Liver (tissue), 9 donors: ENCODE results near the gene BBIP1. TPM values are rescaled to one million over a fixed set of nuclear protein-coding genes. Genes with fewer than 3 reads are reported as not detected.

ENCODE experiments used
- DNase-seq: peaks from one replicate; pipeline ENCODE4 v3.0.0-alpha.2; 2017; ENCODE audit warnings: low spot score
- H3K27ac ChIP-seq, 2 donors: one replicate each; pipeline ENCODE4 v1.7.0; 2013; ENCODE audit warnings: inconsistent platforms in 2 of 2, low read length in 2 of 2, control low read depth in 1 of 2, low read depth in 1 of 2, mild to moderate bottlenecking in 1 of 2
- H3K27me3 ChIP-seq, 4 donors: one replicate each; pipeline versions ENCODE4 v1.6.1 to v1.7.0; 2013; ENCODE audit warnings: low read length in 3 of 4, inconsistent platforms in 1 of 4, mild to moderate bottlenecking in 1 of 4, moderate library complexity in 1 of 4; ENCODE audit not compliant: control insufficient read depth in 4 of 4, insufficient read depth in 4 of 4
- H3K36me3 ChIP-seq, 4 donors: one replicate each; pipeline versions ENCODE4 v1.6.1 to v1.7.0; 2013; ENCODE audit warnings: low read length in 3 of 4, mild to moderate bottlenecking in 3 of 4, low read depth in 1 of 4, moderate library complexity in 1 of 4; ENCODE audit not compliant: control insufficient read depth in 4 of 4, insufficient read depth in 3 of 4
- H3K4me1 ChIP-seq, 4 donors: one replicate each; pipeline versions ENCODE4 v1.6.1 to v1.7.0; 2013; ENCODE audit warnings: low read length in 3 of 4, mild to moderate bottlenecking in 3 of 4, moderate library complexity in 1 of 4; ENCODE audit not compliant: control insufficient read depth in 4 of 4, insufficient read depth in 4 of 4
- H3K4me3 ChIP-seq, 3 donors: one replicate each; pipeline versions ENCODE4 v1.6.1 to v1.7.0; 2013; ENCODE audit warnings: low read length in 3 of 3, control low read depth in 1 of 3, low read depth in 1 of 3, mild to moderate bottlenecking in 1 of 3
- H3K9ac ChIP-seq, 2 donors: one replicate each; pipeline ENCODE4 v1.7.0; 2013; ENCODE audit warnings: low read length in 2 of 2, mild to moderate bottlenecking in 2 of 2, moderate library complexity in 2 of 2, control low read depth in 1 of 2, low read depth in 1 of 2
- H3K9me3 ChIP-seq, 4 donors: one replicate each; pipeline versions ENCODE4 v1.6.1 to v1.7.0; 2013; ENCODE audit warnings: low read length in 3 of 4; ENCODE audit not compliant: control insufficient read depth in 4 of 4
- EGR1 ChIP-seq, 2 donors: IDR thresholded peaks; 2 replicates each; pipeline ENCODE4 v1.6.1; 2016 to 2018; ENCODE audit warnings: antibody characterized with exemption in 2 of 2, low read depth in 2 of 2
- FOXA1 ChIP-seq: IDR thresholded peaks from 2 replicates; pipeline ENCODE4 v1.6.1; 2016; ENCODE audit warnings: antibody characterized with exemption
- FOXA2 ChIP-seq: IDR thresholded peaks from 2 replicates; pipeline ENCODE4 v1.6.1; 2016; ENCODE audit warnings: antibody characterized with exemption
- GABPA ChIP-seq, 2 donors: IDR thresholded peaks in 1 of 2; conservative IDR thresholded peaks in 1 of 2; 2 replicates each; pipeline ENCODE4 v1.6.1; 2016; ENCODE audit warnings: antibody characterized with exemption in 2 of 2, mild to moderate bottlenecking in 1 of 2, moderate library complexity in 1 of 2
- HNF4G ChIP-seq: IDR thresholded peaks from 2 replicates; pipeline ENCODE4 v1.6.1; 2016; ENCODE audit warnings: antibody characterized with exemption
- JUND ChIP-seq, 2 donors: IDR thresholded peaks; 2 replicates each; pipeline ENCODE4 v1.6.1; 2016; ENCODE audit warnings: antibody characterized with exemption in 2 of 2
- RAD21 ChIP-seq, 2 donors: IDR thresholded peaks; 2 replicates each; pipeline ENCODE4 v1.6.1; 2016; ENCODE audit warnings: antibody characterized with exemption in 2 of 2, mild to moderate bottlenecking in 2 of 2
- RXRA ChIP-seq, 2 donors: IDR thresholded peaks; 2 replicates each; pipeline ENCODE4 v1.6.1; 2017 to 2018; ENCODE audit warnings: antibody characterized with exemption in 2 of 2, mild to moderate bottlenecking in 1 of 2
- SP1 ChIP-seq: IDR thresholded peaks from 2 replicates; pipeline ENCODE4 v1.6.1; 2018; ENCODE audit warnings: antibody characterized with exemption, mild to moderate bottlenecking
- TAF1 ChIP-seq: conservative IDR thresholded peaks from 2 replicates; pipeline ENCODE4 v1.6.1; 2016; ENCODE audit warnings: antibody characterized with exemption, mild to moderate bottlenecking
- YY1 ChIP-seq: IDR thresholded peaks from 2 replicates; pipeline ENCODE4 v1.6.1; 2016; ENCODE audit warnings: antibody characterized with exemption, mild to moderate bottlenecking
- WGBS: extraction: QIAGEN DNeasy Blood & Tissue Kit; methylation state at CpG from one replicate; pipeline ENCODE4 v1.1.7; 2013; 5-methylcytosine and 5-hydroxymethylcytosine counted together
- polyA plus RNA-seq, 2 donors: library from polyadenylated mRNA; stranded (reverse) in 1 of 2; unstranded in 1 of 2; fragments of 200-250 nt in 1 of 2; fragments of >200 nt in 1 of 2; fragmentation: Nextera tagmentation in 1 of 2; extraction: Ambion mirVana in 1 of 2; gene quantifications; one replicate each; pipeline versions ENCODE4 v1.2.1 to v1.2.3, GENCODE V29; 2013 to 2015
- total RNA-seq, 2 donors: library from RNA; depleted of rRNA; stranded (reverse); fragments of >200 nt; gene quantifications; one replicate each; pipeline ENCODE4 v1.2.3, GENCODE V29; 2014
- TF ChIP-seq, protein P1 (sequence below): IDR thresholded peaks from 2 replicates; pipeline ENCODE4 v1.6.1; 2016; ENCODE audit warnings: antibody characterized with exemption, mild to moderate bottlenecking
- TF ChIP-seq, protein P2 (sequence below): IDR thresholded peaks from 2 replicates; pipeline ENCODE4 v1.6.1; 2016; ENCODE audit warnings: antibody characterized with exemption
- TF ChIP-seq, protein P3 (sequence below): IDR thresholded peaks from 2 replicates; pipeline ENCODE4 v1.6.1; 2016; ENCODE audit warnings: antibody characterized with exemption
- TF ChIP-seq, protein P4 (sequence below): fragments of 150-350 bp; IDR thresholded peaks from 2 replicates; pipeline ENCODE4 v1.5.1; 2017; ENCODE audit warnings: improper control_type of control experiment, low read depth, low read length; ENCODE audit not compliant: missing input control
- donor health status: healthy.
- donor health status: healthy.
- donor health status: healthy.
- donor health status: healthy.
- donor health status: healthy.

The BBIP1 gene
- total and polyA plus RNA-seq, 4 donors, result 10.4 to 15.8 (median 11.1) TPM

DNA sequence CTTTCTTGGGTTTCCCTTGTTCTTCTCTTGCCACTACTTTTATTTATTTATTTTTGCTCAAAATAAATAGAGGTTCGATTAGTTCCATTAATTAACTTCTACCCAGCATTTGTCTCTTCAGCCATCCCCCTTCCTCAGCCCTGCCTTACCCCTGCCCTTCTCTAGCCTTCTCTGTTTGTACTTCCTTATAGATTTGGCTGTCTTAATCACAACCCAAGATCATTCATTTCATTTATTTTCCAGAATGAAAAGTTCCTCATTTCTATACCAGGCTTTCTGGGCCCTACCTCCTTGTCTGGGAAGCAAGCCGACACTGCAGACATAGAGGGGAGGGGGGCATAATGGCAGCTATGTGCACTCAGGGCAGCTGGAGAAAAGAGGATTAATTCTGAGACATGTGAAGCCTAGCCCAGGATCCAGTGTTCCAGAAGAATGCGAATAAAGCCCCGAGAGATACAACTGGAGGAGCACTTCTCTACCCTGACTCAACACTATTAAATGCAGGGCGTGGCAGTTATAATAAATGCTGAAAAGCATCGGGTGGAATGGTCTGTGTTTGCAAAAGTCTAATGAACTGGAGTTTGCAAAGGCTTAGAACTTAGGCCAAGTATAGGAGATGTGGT is 53.7 kb downstream of the BBIP1 start:
- TF ChIP-seq FOXA1 (no peak), YY1 (no peak), HNF4G (no peak), GABPA (IDR thresholded peaks at IDR 0.05 in 1 of 2, conservative IDR thresholded peaks at IDR 0.05 in 1 of 2) (no peak), SP1 (no peak), RAD21 (IDR thresholded peaks at IDR 0.05) (no peak), EGR1 (IDR thresholded peaks at IDR 0.05; ENCODE audit: low read depth in 2 of 2) (no peak), FOXA2 (no peak)
- TF ChIP-seq, protein P1, sequence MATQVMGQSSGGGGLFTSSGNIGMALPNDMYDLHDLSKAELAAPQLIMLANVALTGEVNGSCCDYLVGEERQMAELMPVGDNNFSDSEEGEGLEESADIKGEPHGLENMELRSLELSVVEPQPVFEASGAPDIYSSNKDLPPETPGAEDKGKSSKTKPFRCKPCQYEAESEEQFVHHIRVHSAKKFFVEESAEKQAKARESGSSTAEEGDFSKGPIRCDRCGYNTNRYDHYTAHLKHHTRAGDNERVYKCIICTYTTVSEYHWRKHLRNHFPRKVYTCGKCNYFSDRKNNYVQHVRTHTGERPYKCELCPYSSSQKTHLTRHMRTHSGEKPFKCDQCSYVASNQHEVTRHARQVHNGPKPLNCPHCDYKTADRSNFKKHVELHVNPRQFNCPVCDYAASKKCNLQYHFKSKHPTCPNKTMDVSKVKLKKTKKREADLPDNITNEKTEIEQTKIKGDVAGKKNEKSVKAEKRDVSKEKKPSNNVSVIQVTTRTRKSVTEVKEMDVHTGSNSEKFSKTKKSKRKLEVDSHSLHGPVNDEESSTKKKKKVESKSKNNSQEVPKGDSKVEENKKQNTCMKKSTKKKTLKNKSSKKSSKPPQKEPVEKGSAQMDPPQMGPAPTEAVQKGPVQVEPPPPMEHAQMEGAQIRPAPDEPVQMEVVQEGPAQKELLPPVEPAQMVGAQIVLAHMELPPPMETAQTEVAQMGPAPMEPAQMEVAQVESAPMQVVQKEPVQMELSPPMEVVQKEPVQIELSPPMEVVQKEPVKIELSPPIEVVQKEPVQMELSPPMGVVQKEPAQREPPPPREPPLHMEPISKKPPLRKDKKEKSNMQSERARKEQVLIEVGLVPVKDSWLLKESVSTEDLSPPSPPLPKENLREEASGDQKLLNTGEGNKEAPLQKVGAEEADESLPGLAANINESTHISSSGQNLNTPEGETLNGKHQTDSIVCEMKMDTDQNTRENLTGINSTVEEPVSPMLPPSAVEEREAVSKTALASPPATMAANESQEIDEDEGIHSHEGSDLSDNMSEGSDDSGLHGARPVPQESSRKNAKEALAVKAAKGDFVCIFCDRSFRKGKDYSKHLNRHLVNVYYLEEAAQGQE, result no peak
- TF ChIP-seq, protein P2, sequence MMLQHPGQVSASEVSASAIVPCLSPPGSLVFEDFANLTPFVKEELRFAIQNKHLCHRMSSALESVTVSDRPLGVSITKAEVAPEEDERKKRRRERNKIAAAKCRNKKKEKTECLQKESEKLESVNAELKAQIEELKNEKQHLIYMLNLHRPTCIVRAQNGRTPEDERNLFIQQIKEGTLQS, result no peak
- no peaks in the 10 kb centered on the region for H3K36me3 ChIP-seq
- H3K27ac ChIP-seq, result peak overlapping the region; percentile 75 to 83
- H3K27me3 ChIP-seq, result no peaks in the 10 kb centered on the region
- 66% methylated on average over 6 of the region's 6 CpGs for WGBS
- no peak for DNase-seq
- peaks cover 0 to 15% (median 2%) of the 10 kb centered on the region in 4 donors for H3K4me1 ChIP-seq
- no peak overlapping the region for H3K4me3 ChIP-seq
- no peaks in the 10 kb centered on the region for H3K9me3 ChIP-seq
- peak overlapping the region in 1 of 2 donors; percentile 92 for H3K9ac ChIP-seq

DNA sequence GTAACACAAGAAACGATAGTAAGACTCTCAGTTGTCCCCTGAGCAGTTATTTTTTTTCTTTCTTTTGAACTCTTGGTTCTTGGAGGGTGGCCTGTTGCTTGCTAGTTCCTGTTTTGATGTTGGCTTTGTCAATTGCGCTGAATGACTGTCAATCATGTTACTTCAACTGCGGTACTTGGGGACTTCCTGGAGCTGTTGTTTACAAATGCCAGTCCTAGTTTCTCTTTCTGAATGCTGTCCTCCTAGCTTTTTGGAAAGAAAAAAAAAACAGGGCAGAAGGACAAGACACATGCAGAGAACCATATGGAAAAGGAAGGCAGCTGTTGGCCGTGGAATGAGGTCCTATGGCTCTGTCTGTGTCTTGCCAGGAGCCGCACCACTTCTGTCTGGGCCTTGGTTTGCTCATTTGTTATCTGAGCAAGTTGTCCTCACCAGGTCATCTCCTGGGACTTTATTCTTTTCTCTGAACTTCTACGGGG is 54.3 kb downstream of the BBIP1 start:
- Histone ChIP-seq H3K4me1 (peaks cover 0 to 21% (median 6%) of the 10 kb centered on the region in 4 donors), H3K27me3 (no peaks in the 10 kb centered on the region), H3K27ac (peak overlapping the region; percentile 75 to 83), H3K9ac (peak overlapping the region in 1 of 2 donors; percentile 92), H3K9me3 (no peaks in the 10 kb centered on the region), H3K4me3 (no peak overlapping the region), H3K36me3 (no peaks in the 10 kb centered on the region)
- no peak for DNase-seq
- TF ChIP-seq, protein P3, sequence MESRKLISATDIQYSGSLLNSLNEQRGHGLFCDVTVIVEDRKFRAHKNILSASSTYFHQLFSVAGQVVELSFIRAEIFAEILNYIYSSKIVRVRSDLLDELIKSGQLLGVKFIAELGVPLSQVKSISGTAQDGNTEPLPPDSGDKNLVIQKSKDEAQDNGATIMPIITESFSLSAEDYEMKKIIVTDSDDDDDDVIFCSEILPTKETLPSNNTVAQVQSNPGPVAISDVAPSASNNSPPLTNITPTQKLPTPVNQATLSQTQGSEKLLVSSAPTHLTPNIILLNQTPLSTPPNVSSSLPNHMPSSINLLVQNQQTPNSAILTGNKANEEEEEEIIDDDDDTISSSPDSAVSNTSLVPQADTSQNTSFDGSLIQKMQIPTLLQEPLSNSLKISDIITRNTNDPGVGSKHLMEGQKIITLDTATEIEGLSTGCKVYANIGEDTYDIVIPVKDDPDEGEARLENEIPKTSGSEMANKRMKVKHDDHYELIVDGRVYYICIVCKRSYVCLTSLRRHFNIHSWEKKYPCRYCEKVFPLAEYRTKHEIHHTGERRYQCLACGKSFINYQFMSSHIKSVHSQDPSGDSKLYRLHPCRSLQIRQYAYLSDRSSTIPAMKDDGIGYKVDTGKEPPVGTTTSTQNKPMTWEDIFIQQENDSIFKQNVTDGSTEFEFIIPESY, result peak; percentile 16
- TF ChIP-seq SP1, result peak; percentile 68
- TF ChIP-seq YY1, result peak; percentile 16
- no peak for TF ChIP-seq FOXA2
- TF ChIP-seq RAD21 (IDR thresholded peaks at IDR 0.05), result peak in 1 of 2 donors; percentile 6
- 43% methylated on average over 6 of the region's 6 CpGs for WGBS

DNA sequence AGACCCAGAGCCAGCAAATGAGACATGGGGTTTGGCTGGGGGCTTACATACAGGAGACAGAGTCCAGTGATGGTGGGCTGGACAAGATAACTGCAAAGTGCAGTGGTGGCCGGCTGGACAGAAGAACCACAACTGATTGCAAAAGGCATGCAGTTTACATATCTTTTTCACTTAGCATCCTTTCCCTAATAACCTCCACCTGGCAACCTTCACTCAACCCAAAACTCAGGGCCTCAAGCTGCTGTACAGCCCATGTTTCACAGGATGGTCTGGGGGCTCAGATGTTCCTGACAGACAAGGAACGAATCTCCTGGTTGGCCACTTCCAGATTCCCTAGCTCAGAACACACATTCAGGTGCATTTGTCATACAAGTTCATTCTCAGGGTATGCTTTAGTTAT is 55.0 kb downstream of the BBIP1 start:
- no peak for DNase-seq
- WGBS, result 97% methylated on average over 2 of the region's 2 CpGs
- Histone ChIP-seq H3K9ac (no peak overlapping the region), H3K9me3 (no peaks in the 10 kb centered on the region), H3K4me3 (no peak overlapping the region), H3K4me1 (peaks cover 0 to 28% (median 11%) of the 10 kb centered on the region in 4 donors), H3K27ac (peak overlapping the region; percentile 75 to 83), H3K36me3 (no peaks in the 10 kb centered on the region), H3K27me3 (no peaks in the 10 kb centered on the region)
- TF ChIP-seq, protein P1, result no peak
- TF ChIP-seq RXRA (IDR thresholded peaks at IDR 0.05) (no peak), JUND (IDR thresholded peaks at IDR 0.05) (no peak), SP1 (no peak), RAD21 (IDR thresholded peaks at IDR 0.05) (no peak), EGR1 (IDR thresholded peaks at IDR 0.05; ENCODE audit: low read depth in 2 of 2) (no peak), HNF4G (no peak), TAF1 (no peak)
- TF ChIP-seq, protein P4, sequence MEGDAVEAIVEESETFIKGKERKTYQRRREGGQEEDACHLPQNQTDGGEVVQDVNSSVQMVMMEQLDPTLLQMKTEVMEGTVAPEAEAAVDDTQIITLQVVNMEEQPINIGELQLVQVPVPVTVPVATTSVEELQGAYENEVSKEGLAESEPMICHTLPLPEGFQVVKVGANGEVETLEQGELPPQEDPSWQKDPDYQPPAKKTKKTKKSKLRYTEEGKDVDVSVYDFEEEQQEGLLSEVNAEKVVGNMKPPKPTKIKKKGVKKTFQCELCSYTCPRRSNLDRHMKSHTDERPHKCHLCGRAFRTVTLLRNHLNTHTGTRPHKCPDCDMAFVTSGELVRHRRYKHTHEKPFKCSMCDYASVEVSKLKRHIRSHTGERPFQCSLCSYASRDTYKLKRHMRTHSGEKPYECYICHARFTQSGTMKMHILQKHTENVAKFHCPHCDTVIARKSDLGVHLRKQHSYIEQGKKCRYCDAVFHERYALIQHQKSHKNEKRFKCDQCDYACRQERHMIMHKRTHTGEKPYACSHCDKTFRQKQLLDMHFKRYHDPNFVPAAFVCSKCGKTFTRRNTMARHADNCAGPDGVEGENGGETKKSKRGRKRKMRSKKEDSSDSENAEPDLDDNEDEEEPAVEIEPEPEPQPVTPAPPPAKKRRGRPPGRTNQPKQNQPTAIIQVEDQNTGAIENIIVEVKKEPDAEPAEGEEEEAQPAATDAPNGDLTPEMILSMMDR, result no peak
